GM21576 (cell line): Measurements from ENCODE around the gene SOX6.
"Not testable (repeated sequence)": the region's sequence is repeated elsewhere in the genome, so short reads cannot be mapped to it uniquely, and the experiment has no call there.

Experiments used
- ATAC-seq: cut with Tn5 transposase; IDR thresholded peaks from one replicate; pipeline ENCODE4 v1.9.1; 2021; ENCODE audit warnings: mild to moderate bottlenecking, moderate library complexity; ENCODE audit not compliant: unreplicated experiment

The SOX6 gene

GRCh38 chr11:16356057-16356760 lies at the start of gene SOX6:
Gene SOX6 (minus strand): TSS chr11:16356546. CDS start chr11:16341248, 15,298 bp downstream.
- ATAC-seq, result no peak

DNA sequence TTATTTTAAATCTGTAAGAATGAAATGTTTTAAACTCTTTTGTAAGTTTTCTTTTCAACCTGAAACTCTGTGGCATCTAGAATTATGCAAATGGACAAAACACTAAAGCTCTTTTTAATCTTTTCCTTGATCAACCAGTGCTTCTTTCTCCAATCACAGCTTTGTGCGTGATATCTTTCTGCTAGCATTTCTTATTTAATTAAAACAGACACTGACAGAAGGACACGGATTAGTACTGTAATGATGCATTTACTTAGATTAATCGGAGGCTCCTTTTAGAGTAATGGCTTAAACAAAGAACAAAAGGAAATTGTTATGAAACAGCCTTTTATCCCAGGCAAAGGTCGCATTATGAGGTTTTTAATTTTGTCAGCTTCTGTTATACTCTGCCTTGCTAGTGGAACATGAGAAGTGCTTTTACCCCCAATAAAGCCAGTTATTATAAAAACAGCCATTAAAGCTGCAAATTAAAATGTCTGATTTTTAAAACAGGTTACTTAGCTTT lies 48.5 kb upstream of the SOX6 start:
- ATAC-seq, result no peak

- ATAC-seq, result no peak
These were observed 47.5 kb upstream of the SOX6 start for GRCh38 chr11:16403851-16404250.

DNA sequence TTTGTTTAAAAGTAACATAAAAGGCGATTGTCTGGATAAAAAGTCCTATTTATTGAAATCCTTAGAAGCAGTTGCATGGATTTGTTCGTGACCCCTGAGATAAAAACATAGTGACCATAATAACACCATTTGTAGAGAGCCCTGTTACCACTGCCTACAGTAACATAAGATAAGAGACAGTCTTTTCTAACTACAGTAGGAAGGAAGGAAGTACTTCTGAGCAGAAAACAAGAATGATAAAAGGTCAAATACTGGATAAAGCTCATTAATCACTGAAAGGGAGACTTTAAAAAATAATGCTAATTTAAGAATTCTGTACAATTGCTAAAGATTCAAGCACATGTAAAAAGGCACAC lies 47.1 kb upstream of the SOX6 start:
- ATAC-seq, result no peak

DNA sequence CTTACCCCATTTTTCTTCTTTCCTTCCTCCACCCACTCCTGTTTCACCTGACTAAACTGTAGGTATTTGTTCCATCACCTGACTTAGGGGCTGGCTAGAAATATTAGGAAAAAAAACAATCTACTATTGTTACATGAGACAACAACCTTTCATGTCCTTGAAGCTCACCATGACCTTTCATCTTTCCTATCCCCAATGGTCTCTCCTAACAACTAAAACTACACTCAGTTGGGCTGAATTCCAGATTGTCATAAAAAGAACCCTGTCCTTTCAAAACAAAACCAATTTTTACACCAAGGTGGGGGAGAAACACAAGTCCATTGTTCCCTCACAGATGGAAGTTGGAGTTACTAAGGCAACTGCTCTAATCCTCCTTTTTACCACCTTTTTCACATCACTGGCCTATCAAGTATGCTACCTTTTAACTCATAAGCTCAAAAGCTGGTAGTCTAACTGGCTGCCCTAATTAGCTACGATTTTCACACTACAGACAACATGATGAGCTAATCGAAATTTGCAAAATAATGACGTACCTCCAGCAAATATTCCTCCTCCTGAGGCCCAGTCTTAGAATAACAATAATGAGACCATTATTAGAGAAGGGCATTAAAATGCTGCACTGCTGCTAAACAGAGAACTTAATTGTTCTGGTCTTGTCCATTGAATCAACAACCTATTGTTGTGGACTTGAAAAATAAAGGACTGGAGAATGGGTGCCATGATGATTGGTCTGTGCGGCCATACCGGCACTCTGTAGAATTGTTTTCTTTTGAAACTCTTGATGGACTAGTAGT lies 46.5 kb upstream of the SOX6 start:
- no peak for ATAC-seq

DNA sequence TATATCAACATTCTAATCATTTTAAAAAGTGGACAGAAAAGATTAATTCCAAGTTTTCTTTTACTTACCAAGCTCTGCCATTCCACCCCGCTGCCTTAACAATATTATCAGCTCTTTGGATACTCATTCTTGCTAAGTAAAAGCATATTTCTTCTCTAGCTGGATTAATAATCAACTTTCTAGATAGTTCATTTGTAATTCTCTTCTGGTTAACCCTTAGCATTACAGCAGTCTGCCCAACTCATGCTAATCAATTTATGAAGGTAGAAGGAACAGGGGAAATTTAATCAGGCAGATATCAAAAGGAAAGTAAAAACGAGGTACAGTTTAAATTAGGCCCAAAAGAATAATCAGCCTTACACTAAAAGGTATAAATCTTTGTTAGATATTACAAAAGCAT lies 41.0 kb upstream of the SOX6 start:
- ATAC-seq, result no peak

DNA sequence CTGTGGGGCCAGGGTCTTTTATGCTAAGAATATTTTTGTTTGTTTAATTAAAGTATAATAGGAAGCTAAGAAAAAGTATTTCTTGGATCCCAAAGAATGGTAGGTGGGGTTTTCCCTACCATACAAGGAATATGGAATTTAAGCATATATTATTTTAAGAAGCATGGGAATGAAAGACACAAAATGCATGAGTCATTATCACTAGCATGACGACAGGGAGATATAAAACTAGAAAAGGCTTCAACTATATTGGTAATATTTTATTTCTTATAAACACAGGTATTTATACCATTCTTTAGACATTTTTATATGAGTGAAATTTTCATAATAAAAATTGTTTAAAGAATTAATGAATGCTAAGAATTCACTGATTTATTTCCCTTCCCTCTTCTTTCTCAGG lies 39.3 kb upstream of the SOX6 start:
- no peak for ATAC-seq

DNA sequence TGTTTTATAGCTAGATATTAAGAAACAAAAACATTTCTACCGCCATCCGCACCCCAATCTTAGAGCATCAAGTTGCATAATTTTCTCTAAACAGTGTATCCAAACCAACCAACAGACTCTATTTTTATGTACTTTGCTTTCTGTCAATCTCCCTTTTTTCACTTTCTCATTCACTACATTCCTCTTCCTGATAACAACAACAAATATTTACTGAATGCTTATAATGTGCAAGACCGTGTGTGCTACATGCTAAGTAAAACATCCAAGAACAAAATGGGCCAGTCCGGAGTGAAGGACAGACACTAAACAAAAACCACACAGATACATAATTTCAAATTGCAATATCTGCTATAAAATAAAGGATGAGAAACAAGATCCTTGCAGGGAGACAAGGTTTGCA lies 38.6 kb upstream of the SOX6 start:
- no peak for ATAC-seq

GRCh38 chr11:16393340-16393739 lies 37.0 kb upstream of the SOX6 start:
- ATAC-seq, result no peak

GRCh38 chr11:16392616-16393015 lies 36.3 kb upstream of the SOX6 start:
- ATAC-seq, result no peak

DNA sequence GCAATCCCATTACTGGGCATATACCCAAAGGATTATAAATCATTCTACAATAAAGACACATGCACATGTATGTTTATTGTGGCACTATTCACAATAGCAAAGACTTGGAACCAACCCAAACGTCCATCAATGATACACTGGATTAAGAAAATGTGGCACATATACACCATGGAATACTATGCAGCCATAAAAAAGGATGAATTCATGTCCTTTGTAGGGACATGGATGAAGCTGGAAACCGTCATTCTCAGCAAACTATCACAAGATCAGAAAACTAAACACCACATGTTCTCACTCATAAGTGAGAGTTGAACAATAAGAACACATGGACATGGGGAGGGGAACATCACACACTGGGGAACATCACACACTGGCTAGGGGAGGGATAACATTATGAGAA lies 34.5 kb upstream of the SOX6 start:
- ATAC-seq, result not testable (repeated sequence)

DNA sequence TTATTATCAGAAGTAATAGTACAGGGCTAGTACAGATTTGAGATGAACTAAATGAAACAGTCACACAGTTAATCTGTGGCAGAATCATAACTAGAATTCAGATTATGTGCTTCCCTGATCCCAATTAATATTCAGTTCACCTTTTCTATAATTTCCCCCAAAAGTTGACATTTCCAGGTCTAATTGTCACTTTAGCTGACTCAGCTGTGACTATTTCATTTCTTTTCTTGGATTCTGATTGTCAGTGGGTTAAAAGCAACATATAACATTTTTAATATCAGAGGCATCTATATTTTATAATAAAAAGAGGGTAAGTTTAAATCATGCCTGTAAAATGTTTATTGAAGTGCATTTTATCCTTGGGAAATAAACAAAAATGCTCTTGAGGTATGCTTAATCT lies 28.8 kb upstream of the SOX6 start:
- ATAC-seq, result no peak

DNA sequence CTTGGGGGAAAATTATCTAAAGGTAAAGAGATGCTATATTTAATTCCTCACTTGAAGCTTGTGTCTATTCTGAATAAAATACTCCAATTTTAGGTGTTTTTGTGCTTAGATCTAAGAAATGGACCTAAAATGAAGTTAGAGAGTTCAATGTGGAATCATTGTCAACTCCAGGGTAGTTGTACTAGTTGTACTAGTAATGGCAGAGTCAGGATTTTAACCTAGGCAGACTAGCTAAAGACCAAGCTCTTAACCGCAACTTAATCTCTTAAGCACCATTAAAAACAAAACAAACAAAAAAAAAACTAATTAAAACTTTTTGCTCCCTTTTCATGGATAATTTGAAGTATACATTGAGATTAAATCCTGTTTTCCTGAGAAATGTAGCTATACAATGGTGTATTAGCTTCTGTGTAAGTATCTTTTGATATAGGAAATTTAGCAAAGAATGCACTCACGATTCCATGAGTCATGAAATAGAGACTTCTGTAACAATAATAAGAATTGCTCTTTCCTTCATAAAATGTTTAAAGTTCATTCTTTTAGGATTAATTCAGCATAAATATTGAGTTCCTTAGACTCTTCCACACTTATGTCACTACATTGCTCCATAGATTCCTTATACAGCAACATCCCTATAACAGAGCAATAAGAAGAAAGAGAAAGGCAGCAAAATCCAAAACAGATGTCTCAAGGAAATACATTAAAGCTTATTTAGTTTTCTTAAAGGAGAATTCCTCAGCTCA lies 26.5 kb upstream of the SOX6 start:
- no peak for ATAC-seq

GRCh38 chr11:16382186-16382585 lies 25.8 kb upstream of the SOX6 start:
- ATAC-seq, result no peak

DNA sequence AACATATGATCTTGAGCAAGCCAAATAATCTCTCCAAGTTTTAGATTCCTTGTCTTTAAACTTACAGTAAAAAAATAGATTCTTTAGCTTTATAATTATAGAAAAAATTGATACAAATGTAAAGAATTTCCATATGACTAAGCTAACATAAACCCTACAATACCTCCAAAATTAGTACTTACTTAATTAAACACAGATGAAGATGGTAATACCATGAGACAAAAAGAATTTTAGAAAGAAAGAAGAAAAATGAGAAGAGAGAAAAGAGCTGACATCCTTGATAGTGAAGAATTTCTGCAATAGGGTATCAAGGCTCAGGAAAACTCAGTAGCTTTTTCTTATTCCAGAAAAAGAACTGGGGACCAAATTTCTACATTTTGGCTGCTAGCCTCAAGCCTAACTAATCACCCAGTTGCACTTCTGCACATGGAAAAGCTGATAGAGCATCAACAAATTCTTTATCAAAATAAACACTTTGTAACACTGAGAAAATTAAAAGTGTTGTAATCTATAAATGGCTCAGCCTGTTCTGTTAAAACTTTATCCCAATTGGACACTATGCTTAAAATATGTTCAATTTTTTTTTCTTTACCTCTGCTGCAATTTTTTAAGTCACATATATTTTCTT lies 24.7 kb upstream of the SOX6 start:
- no peak for ATAC-seq

- ATAC-seq, result no peak
These were observed 22.6 kb upstream of the SOX6 start for GRCh38 chr11:16378906-16379305.

- ATAC-seq, result no peak
These were observed 21.4 kb upstream of the SOX6 start for GRCh38 chr11:16377746-16378145.

- ATAC-seq, result not testable (repeated sequence)
These were observed 19.3 kb upstream of the SOX6 start for GRCh38 chr11:16375664-16376063.

GRCh38 chr11:16373768-16374167 lies 17.4 kb upstream of the SOX6 start:
- no peak for ATAC-seq

- no peak for ATAC-seq
These were observed 16.0 kb upstream of the SOX6 start for GRCh38 chr11:16372355-16372754.

GRCh38 chr11:16367252-16367651 lies 10.9 kb upstream of the SOX6 start:
- no peak for ATAC-seq
